Activated T-cell treated with anti-CD3 and anti-CD28 coated beads for 24 hours (primary cell): Measurements from ENCODE around the gene CTNNA2.

Experiments
- DNase-seq: peaks from one replicate; pipeline ENCODE4 v3.0.0-alpha.2; 2020; ENCODE audit warnings: low read depth

The CTNNA2 gene

GRCh38 chr2:79981316-79981715 lies 468.5 kb downstream of the CTNNA2 start:
- no peak for DNase-seq

- DNase-seq = no peak
These were observed 469.6 kb downstream of the CTNNA2 start for GRCh38 chr2:79982445-79982844.

- DNase-seq = no peak
These were observed 471.6 kb downstream of the CTNNA2 start for GRCh38 chr2:79984476-79984875.

DNA sequence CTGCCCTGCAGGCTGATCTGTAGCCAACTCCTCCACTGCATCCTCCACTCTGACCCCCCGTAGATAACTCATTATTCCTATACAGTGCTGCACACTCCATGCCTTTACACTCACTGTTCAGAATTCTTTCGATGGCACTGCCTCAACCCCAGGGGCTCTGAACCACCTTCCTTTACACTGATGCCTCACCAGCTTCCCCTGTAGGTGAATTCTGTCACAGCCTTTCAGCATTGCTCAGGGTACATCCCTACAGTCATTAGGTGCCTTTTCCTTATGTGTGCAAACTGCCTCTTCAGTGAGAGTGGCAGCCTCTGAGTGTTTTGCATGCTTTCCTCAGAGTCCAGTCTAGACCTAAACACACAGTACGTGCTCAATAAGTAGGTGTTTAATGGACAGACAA lies 472.3 kb downstream of the CTNNA2 start:
- no peak for DNase-seq

- no peak for DNase-seq
These were observed 472.7 kb downstream of the CTNNA2 start for GRCh38 chr2:79985571-79985970.

DNA sequence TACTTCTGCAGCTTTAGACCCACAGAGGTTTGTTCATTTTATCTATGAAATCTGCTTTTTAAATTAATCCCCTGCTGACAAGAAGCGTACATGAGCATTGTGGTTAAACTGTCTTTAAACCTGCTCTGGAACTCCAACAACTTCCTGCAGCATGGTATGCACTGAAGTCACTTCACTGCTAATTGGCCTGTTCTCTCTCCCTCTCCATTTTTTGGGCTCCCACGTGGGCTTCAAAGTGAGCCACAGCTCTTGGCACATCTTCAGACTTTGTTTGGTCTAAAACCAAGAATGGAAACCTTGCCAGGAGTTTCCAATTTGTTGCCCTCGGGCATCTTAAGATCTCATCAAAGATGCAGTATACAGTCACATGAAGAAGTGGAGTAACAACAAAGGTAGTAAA lies 480.3 kb downstream of the CTNNA2 start:
- no peak for DNase-seq

DNA sequence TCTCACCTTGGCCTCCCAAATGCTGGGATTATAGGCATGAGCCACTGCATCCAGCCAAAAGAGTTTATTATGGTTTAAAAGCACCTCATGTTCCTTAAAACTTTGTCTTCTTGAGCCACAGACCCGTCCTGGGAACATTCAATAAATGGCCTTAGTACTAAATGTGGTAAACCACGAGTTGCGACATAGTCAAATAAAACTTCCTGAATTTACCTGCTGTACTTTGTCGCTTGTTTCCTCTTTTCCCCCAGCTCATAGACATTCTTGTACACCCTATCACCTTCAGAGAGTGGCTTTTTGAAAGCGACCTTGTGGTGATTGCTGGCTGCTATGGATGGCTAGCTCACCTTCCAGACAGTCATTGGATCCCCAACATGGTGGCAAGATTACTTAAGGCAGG lies 481.3 kb downstream of the CTNNA2 start:
- no peak for DNase-seq

DNA sequence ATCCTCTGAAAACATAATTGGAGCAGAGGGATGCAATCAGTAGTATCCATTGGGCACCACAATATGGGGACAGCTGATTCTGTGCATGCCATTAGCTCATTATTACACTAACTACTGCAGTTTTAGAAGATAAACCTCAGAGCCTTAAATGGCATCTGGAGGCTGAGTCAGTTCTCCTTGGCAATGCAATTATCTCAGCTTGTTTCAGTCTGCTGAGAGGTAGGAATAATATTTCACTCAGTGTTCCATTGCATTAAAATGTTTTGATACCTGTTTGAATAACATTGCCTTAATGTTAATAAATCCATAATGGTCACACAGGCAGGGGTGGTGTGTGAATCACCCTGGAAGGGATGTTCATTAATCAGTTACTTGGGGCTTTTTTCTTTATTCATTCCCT lies 482.1 kb downstream of the CTNNA2 start:
- DNase-seq = no peak

- no peak for DNase-seq
These were observed 483.9 kb downstream of the CTNNA2 start for GRCh38 chr2:79996709-79997108.

- no peak for DNase-seq
These were observed 488.9 kb downstream of the CTNNA2 start for GRCh38 chr2:80001701-80002101.

- no peak for DNase-seq
These were observed 489.3 kb downstream of the CTNNA2 start for GRCh38 chr2:80002112-80002511.

GRCh38 chr2:80002568-80003157 lies 489.8 kb downstream of the CTNNA2 start:
- DNase-seq = no peak

- DNase-seq = no peak
These were observed 495.1 kb downstream of the CTNNA2 start for GRCh38 chr2:80007777-80008503.

GRCh38 chr2:80008596-80008995 lies 495.7 kb downstream of the CTNNA2 start:
- no peak for DNase-seq

GRCh38 chr2:80009211-80009610 lies 496.4 kb downstream of the CTNNA2 start:
- no peak for DNase-seq

GRCh38 chr2:80012061-80012460 lies 499.2 kb downstream of the CTNNA2 start:
- DNase-seq = no peak

DNA sequence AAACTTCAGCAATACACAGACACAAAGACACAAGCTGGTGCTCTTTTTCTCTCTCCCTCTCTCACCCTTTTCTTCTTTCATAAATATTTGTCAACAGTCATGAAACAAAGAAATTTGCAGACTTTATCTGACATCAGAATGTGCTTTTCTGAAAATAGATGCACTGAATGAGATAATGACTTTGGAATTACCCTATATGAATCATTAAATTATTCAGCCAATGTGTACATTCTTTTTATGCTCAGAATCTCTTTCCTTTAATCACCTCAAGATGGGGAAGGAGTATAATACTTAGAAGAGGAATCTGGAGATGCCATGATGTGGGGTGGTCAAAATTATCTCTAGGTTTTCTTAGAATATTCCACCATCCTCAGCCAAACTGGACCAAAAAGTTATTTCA lies 501.8 kb downstream of the CTNNA2 start:
- DNase-seq = no peak

DNA sequence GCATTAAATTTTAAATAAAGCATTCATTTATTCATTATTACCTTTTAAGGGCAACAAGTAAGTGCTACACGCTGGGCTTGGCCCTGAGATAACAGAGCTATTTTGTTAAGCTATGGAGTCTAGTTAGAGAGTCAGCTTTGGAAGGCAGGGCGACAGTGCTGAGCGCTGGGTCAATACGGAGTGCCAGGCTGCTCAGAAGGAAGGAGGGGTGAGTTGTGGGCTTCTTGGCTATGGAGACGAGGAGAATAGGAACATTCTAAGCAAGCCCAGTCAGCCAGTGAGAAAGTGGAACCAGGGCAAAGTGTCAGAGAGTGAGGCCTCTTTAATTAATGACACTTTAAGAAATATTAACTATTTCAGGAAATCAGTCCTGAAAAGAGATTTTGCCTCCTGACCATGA lies 503.3 kb downstream of the CTNNA2 start:
- no peak for DNase-seq

DNA sequence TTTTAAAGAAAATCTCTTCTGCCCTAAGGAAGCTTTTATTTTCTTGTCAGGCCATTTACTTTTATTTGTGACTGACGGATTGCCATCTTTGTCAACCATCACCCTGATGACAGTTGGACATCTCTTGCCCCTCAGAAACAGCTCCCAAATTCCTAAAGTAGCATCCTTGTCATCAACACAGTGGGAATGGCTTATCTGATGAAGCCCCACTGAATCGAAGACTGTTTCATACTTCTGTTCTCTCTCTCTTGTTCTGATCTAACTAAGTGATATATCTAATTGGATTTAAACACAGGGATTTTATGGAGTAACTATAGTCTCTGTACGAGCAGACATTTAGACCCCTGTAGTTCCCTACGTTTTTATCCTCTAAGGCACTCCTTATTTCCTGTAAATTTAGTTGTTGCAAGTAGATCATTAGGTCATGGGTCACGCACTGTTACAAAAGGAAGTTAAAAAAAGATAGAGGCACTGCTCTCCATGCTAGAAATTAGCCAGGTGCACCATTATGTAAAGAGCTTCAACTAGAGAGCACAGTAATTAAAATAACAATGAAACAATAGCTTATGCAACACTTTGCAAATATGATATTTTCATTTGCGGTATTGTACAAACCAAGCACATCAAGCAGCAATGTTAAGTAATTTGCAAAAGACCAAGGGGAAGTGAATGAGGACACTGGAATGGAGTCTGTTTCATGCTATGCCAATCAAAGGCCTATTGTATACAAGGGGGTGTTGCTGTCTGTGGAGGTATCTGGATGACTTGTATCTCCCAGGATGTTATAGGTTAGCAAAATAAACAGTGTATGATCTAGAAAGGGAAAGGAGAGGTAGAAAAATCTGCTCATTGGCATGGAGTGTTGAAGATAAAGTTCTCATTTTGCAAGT lies 507.0 kb downstream of the CTNNA2 start:
- no peak for DNase-seq

DNA sequence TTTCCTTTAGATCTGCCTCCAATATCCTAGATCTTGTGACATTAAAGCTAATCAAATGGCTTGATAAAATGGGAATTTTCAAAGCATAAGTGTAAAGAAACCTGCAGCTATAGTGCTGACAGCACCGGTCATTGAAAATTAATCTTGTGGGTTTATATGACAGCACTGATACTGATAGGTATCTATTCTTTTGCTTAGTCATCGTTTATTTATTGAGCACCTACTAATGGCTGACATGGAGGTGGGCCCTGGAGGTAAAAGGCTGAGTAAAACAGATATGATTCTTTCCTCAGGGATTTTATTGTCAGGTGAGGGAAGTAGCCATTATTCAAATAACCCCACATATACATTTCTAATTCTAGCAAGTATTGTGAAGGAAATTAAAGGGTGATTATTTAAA lies 509.2 kb downstream of the CTNNA2 start:
- DNase-seq = no peak

- DNase-seq = no peak
These were observed 513.3 kb downstream of the CTNNA2 start for GRCh38 chr2:80026040-80026729.

GRCh38 chr2:80028051-80028450 lies 515.2 kb downstream of the CTNNA2 start:
- no peak for DNase-seq
